ENCODE data around the gene ZNF518B.

ZNF518B gene

DNA sequence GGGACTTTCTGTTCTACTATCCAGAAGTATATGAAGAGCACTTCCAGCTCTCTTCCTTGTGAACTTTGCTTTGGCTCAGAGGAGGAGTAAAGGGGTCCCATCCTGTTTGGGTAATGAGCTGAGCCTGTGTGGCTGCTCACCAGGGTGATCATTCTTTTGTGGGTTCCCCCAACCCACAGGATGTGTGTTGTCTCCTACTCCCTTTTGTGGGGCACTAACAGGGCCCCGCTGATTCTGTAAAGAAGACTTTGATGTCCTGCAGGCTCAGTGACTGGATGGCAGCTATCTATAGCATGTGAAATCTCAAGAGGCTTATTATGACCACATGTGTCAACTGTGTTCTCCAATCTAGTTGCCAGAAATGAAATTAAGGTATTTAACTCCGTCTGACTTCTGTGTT, 40.8 kb downstream of the ZNF518B start:
- TF ChIP-seq, protein P1, sequence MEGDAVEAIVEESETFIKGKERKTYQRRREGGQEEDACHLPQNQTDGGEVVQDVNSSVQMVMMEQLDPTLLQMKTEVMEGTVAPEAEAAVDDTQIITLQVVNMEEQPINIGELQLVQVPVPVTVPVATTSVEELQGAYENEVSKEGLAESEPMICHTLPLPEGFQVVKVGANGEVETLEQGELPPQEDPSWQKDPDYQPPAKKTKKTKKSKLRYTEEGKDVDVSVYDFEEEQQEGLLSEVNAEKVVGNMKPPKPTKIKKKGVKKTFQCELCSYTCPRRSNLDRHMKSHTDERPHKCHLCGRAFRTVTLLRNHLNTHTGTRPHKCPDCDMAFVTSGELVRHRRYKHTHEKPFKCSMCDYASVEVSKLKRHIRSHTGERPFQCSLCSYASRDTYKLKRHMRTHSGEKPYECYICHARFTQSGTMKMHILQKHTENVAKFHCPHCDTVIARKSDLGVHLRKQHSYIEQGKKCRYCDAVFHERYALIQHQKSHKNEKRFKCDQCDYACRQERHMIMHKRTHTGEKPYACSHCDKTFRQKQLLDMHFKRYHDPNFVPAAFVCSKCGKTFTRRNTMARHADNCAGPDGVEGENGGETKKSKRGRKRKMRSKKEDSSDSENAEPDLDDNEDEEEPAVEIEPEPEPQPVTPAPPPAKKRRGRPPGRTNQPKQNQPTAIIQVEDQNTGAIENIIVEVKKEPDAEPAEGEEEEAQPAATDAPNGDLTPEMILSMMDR (conservative IDR thresholded peaks at IDR 0.05; ENCODE audit: low read length): no peak
- H3K4me3 ChIP-seq (ENCODE audit: low read length): no peak overlapping the region
- no peak for DNase-seq (ENCODE audit: low read depth)

DNA sequence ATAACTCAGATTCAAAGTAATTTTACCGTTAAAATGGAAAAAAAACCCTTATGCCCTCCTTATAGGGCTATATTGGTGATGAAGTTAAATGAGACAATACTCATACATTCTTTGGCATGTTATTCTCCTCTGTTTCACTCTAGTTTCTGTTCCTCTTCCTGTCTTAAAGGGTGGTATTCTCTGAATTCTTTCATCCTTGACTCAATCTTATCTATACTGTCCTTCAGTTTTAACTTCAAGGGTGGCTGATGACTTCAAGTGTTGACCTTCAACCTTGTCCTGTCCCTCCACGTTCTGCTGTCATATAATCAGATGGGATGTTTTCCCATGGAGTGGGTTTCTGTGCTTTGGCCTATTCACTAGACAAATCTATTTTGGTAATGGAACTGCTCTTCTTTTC, 44.0 kb downstream of the ZNF518B start:
- TF ChIP-seq, protein P1 (conservative IDR thresholded peaks at IDR 0.05; ENCODE audit: low read length): no peak
- no peak for DNase-seq (ENCODE audit: low read depth)
- no peak overlapping the region for H3K4me3 ChIP-seq (ENCODE audit: low read length)

DNA sequence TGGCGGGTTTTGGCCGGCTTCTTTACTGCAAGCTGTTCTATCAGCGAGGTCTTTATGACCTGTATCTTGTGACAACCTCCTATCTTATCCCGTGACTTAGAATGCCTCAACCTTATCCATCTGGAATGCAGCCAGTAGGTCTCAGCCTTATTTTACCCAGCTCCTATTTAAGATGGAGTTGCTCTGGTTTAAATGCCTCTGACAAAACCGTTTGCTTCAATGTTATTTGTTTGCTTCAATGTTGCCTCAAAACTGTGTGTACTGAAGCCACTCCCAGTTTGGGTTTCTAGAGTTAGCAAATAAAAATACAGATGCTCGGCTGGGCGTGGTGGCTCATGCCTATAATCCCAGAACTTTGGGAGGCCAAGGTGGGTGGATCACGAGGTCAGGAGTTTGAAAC, 51.6 kb downstream of the ZNF518B start:
- TF ChIP-seq, protein P1 (conservative IDR thresholded peaks at IDR 0.05; ENCODE audit: low read length): no peak
- no peak for DNase-seq (ENCODE audit: low read depth)
- no peak overlapping the region for H3K4me3 ChIP-seq (ENCODE audit: low read length)

DNA sequence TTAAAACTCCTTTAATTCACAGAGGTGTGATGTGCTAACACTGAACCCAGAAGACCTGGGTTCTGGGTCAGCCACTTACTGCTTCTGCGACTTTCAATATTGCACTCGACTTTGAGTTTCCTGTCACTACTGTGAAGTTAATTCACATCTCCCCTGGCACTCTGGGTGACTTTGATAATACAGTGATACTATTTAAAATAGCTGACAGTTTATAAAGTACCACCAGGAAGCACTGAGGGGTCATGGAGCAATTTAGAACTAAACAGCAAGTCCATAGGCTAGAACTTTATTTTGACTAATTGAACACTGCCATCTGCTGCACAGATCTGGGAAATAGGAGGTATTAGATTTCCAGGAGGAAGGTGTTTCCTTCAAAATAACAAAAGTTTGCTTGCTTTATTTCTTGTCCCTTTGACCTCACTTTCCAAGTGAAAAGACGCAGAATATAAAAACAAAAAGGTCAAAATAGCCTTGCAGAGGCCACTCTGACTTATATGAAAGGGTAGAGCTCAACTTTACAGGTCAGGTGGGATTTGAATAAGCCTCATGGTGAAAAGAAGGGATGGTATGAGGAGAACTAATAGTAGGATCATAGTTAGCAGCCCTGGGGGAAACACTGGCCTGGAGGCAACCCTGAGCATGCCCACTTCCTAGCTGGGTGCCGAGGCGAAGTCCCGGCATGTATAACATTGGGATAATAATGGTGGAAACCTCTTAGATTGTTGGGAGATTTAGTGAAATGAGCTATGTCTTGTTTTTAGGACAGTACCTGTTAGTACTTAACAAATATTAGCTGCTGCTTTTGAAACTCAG, 53.4 kb downstream of the ZNF518B start:
- H3K4me3 ChIP-seq (ENCODE audit: low read length): no peak overlapping the region
- TF ChIP-seq, protein P1 (conservative IDR thresholded peaks at IDR 0.05; ENCODE audit: low read length): peak; percentile 69
- peak; percentile 56 for DNase-seq (ENCODE audit: low read depth)

DNA sequence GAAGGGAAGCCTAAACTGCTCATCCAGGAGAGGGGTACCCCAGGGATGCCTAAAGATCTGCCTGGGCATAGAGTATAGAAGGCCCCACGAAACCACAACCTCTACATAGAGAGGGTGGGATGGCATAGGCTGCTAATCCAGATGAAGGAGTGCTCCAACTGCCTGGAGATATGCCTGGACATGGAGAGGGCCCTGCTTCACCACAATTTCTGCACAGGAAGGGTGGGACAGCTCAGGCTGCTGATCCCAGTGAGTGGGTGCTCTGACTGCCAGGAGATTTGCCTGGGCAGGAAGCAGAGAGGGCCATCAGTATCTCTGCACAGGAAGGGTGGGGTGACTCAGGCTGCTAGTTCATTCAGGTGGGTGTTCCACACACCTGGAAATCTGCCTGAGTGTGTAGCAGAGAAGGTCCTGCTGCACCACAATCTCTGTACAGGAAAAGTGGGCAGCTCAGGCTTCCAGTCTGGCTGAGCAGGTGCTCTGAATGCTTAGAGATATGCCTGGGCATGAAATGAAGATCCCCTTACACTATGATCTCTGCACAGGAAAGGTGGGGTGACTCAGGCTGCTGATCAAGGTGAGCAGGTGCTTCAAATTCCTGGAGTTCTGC, 61.1 kb downstream of the ZNF518B start:
- H3K4me3 ChIP-seq (ENCODE audit: low read length): no peak overlapping the region
- no peak for DNase-seq (ENCODE audit: low read depth)
- TF ChIP-seq, protein P1 (conservative IDR thresholded peaks at IDR 0.05; ENCODE audit: low read length): no peak

Measured in AG10803 (cell line).